Head of caudate nucleus (tissue), 42 donors: ENCODE measurements around the gene DDAH1.

Source experiments
- DNase-seq, 42 donors: peaks; one replicate each; pipeline versions ENCODE4 v3.0.0 to v3.0.0-alpha.2; 2020 to 2021; ENCODE audit warnings: mixed read lengths in 7 of 42
- intact Hi-C: fragments of 100-400 bp; cut with DNase I; formaldehyde crosslinking; loops from one replicate; pipeline ENCODE4 v1.15.0; 2022

Gene DDAH1

DNA sequence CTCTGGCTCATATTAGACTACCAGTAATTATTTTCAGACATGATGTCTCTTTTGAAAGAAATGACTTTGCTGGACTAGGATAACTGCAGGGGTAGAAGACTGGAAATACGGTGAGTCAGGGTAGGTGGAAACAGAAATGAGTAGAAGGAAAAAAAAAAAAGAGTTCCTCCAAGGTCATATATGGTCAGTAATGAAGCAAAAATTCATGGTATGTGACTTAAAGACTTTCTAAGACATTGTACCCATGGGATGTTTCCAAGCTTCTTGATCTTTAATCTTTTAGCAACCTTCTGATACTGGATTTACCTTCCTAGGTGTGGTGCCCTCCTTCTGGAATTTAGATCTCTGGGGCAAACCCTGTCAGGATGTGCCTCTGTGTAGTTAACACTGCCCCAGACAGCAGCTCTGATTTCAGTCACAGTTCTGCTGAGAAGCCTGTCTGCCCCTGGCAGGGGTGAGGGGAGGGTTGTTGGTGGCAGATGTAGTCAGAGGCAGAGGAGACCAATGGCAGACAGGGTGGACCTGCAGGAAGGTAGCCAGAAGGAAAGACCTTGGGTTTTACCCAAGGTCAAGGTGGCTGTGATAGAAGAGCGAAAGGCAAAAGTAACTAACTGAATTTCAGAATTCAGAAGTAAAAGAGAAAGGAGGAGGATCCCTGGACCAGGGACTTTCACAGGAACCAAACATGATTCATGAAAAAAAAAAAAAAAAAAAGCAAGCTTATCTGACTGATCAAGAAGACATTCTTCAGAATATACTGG, 144.4 kb downstream of the DDAH1 start:
- intact Hi-C loops = no loop called here
- DNase-seq = no peak

GRCh38 chr1:85319931-85320330, 145.0 kb downstream of the DDAH1 start:
- no peak for DNase-seq
- intact Hi-C loops = no loop called here

GRCh38 chr1:85319491-85319890, 145.5 kb downstream of the DDAH1 start:
- intact Hi-C loops = no loop called here
- DNase-seq = no peak

DNA sequence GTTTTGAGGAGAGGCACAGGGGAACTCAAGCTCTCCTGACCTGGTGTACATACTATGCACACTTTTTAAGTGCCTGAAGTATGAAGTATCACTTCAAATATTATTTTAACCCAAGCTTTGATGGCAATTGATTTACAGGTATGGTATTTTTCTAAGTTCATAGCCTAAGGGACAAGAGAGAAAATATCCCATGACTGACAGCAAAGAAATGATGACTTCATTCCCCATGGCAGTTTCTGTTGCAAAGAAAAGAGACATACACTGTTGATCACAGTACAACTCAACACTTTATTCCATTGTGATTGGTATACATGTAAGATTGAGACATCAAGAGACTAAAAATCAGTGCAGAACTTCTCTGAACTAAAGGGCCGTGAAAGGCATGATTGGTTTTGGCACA, 146.7 kb downstream of the DDAH1 start:
- intact Hi-C loops = no loop called here
- no peak for DNase-seq

DNA sequence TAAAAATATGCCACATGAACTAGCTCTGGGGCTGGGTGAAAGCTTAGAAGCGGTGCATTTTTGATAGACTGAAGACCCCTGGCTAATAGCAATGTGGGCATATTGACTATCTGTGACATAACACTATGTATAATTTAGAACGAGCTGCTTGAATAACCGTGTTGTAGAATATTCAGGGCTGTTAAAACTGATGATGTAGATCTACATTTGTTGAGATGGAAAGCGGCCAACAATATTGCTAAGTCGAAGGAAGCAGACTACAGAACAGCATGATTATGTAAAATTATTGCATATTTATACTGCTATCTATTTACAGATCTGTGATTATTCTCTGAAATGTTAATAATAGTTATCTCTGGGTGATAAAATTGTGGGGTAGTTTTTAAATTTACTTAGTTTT, 147.4 kb downstream of the DDAH1 start:
- intact Hi-C loops = no loop called here
- DNase-seq = no peak

DNA sequence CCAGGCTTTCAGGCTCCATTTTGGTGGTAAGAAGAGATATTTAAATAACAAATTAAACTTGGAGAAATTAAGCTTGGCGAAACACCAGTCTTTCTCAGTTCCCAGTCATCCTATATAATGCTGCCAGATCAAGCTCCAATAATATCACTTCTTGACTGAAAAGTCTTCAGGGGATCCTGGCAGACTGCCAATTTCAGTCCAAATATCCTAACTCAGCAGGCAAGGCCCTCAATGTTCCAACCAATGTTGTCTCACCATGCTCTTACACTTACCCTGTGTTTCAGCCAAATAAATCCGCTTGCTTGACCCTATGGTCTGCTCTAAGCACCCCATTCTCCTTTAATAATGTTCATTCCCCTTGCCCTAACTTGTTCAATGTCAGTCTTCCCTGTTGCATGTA, 148.6 kb downstream of the DDAH1 start:
- intact Hi-C loops = no loop called here
- DNase-seq = no peak

- intact Hi-C loops = no loop called here
- peak in 1 of 42 donors; percentile 6 for DNase-seq
Measured at GRCh38 chr1:85315789-85316188, 149.2 kb downstream of the DDAH1 start.

DNA sequence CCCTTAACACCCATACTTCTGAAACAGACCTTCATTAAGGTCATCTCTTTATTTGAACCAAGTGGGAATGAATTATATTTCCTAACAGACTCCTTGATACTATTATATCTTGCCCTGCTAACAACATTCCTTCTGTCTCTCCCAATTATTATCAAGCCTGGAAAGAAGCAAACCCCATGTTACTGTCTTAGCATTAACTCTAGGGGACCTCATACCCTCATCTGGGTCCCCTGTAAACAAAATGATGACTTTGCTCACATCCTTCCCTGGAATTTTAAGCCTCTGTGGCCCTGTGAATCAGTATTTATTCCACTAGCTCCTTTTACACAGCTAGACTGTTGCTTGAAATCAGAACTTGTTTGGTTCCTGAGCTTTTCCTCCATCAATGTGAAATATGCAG, 150.2 kb downstream of the DDAH1 start:
- DNase-seq = no peak
- intact Hi-C loops = no loop called here

- intact Hi-C loops = no loop called here
Measured at GRCh38 chr1:85313888-85314696, 150.9 kb downstream of the DDAH1 start.

GRCh38 chr1:85311818-85312217, 153.1 kb downstream of the DDAH1 start:
- intact Hi-C loops = no loop called here

More at GRCh38 chr1:85313888-85314696, 150.9 kb downstream of the DDAH1 start:
- no peak for DNase-seq

DNA sequence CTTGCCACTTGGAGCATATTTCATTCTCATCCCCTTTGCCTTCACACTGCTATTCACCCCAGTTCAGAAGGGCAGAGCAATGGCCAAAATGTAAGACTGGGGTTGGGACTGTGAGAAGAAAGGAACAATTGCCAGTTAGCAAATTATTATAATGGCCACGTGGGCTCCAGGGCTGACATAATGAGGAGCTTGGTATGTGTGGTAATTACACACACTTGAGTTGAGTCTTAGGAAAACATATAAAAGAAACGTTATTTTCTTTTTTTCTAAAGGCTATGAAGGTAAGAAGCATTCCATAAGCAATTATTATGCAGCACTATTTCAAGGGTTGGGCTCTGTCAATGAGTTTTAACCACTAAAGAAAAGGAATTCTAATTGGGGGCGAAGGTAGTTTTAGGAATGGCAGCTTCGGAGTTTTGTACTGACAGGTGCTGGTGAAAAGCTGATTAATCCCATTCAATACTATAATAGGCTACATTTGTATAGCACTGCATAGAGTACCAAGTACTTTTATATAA, 156.1 kb downstream of the DDAH1 start:
- no peak for DNase-seq
- intact Hi-C loops = loop anchor here (10.0 kb wide), 1 partner anchor 386 kb away; no protein-coding TSS in a partner anchor

More at GRCh38 chr1:85311818-85312217, 153.1 kb downstream of the DDAH1 start:
- no peak for DNase-seq

DNA sequence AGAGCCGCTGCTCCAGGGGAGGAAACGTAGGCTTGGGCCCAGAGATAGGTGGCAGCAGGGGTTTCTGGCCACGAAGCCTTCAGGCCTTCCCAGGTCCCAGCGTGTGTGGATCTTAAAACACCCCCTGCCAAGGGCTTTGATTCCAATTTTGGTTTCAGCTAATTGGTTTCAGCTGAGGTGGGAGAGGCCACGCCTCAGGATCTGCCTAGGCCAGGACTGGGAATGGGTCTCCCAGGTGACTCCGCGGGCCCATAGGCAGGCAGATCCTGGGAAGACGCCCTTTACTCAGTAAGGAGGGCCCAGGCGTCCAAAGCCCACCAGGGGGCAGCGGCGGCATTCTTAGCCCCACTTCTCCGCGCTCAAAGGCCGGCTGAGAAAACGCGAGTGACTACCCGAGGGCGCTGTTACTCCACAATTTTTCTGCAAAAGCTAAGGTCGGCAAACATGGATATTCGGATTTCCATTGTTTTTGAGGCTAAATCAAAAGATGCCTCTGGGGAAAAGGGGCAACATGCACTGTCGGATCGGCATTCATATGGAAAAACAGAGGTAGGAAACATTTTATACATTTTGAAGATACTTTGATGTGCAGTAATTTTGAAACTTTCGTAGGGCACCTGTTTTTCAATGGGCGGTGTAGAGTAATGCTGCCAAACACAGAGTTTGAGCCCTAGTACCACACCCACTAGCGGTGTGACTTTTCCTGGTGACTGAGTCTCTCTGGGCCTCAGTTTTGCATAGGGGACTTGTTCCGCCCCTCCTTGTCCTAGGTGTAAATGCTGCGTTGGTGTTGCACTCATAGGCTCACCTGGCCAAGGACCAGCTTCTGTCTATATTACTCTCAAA, 156.7 kb downstream of the DDAH1 start:
- peak; percentile 37 to 90 (median 78) for DNase-seq
- intact Hi-C loops = loop anchor here (10.0 kb wide), 1 partner anchor 387 kb away; no protein-coding TSS in a partner anchor

- DNase-seq = no peak
- intact Hi-C loops = loop anchor here (10.0 kb wide), 1 partner anchor 389 kb away; no protein-coding TSS in a partner anchor
Measured at GRCh38 chr1:85306236-85306635, 158.7 kb downstream of the DDAH1 start.

GRCh38 chr1:85303440-85304162, 161.4 kb downstream of the DDAH1 start:
- DNase-seq = no peak

GRCh38 chr1:85300140-85300539, 164.8 kb downstream of the DDAH1 start:
- no peak for DNase-seq
- intact Hi-C loops = loop anchor here (10.0 kb wide), 1 partner anchor 395 kb away; no protein-coding TSS in a partner anchor

More at GRCh38 chr1:85303440-85304162, 161.4 kb downstream of the DDAH1 start:
- intact Hi-C loops = loop anchor here (10.0 kb wide), 1 partner anchor 391 kb away; no protein-coding TSS in a partner anchor

DNA sequence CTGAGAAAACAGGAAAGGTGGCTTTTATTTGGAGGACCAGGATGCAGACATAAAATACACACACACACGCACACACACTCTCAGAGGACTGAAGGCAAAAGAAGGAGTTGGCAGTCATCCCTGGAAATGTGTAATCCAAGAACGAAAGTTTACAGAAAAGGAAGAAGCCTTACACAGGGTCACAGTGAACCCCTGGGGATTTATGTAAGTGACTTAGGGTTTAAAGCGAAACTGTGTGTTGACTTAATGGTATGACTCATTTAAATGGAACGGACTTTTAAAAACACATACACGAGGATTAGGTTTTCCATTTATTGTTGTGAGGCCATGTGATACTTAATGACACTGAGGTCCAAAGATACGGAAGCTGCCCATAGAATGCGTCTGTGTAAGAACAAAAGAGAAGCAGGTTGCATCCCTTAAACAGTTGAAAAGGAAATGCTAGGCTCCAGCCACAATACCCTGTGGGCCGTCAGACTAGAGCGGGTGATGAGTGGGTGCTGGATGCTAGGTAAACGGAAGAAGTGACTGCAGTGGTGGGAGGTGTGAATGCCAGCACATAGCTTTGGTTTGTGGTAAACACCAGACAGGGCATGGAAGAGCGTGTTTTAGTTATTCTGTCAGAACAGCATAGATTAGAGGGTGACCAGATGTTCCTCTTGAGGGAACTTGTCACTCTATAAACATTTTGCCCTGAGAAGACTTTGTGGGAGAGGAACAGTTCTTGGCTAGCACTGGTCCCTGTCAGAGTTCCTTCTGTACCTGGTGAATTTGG, 166.9 kb downstream of the DDAH1 start:
- intact Hi-C loops = no loop called here
- no peak for DNase-seq

GRCh38 chr1:85297538-85297854, 167.5 kb downstream of the DDAH1 start:
- intact Hi-C loops = no loop called here
- no peak for DNase-seq

DNA sequence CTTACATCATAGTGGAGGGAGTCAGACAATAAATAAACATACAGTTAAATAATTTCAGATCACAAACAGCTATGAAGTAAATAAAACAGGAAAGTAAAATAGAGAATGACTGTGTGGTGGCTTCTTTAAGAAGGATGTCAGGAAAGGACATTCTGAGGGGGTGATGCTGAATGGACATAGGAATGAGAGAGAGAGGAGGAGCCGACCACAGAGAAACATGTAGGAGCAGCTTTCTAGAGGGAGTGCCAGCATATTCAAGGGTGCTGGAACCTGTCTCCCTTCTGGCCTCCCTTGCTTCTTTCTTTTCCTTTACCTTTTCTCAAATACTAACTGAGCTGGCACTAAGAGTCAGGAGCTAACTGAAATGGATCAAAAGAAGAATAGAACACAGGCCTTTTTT, 168.0 kb downstream of the DDAH1 start:
- intact Hi-C loops = no loop called here
- DNase-seq = no peak
